Ramos (cell line): ENCODE results near the gene FLNB.

Source experiments
- in situ Hi-C: fragments of 300-500 bp; cut with MboI; formaldehyde crosslinking; loops from one replicate; pipeline ENCODE4 v1.14.3; 2022; ENCODE audit warnings: low sequenced_read_pairs; ENCODE audit not compliant: unreplicated experiment

The FLNB gene

DNA sequence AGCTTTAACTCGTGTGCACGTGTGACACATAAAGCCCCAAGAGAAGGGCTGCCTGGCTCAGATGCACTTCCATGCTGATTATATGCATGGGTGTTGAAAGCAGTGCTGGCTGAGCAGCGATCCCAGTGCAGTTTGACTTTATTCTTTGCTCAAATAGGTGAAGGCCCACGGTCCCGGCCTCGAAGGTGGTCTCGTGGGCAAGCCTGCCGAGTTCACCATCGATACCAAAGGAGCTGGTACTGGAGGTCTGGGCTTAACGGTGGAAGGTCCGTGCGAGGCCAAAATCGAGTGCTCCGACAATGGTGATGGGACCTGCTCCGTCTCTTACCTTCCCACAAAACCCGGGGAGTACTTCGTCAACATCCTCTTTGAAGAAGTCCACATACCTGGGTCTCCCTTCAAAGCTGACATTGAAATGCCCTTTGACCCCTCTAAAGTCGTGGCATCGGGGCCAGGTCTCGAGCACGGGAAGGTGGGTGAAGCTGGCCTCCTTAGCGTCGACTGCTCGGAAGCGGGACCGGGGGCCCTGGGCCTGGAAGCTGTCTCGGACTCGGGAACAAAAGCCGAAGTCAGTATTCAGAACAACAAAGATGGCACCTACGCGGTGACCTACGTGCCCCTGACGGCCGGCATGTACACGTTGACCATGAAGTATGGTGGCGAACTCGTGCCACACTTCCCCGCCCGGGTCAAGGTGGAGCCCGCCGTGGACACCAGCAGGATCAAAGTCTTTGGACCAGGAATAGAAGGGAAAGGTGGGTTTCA is 114.9 kb downstream of the FLNB start:
- in situ Hi-C loops: no loop called here

DNA sequence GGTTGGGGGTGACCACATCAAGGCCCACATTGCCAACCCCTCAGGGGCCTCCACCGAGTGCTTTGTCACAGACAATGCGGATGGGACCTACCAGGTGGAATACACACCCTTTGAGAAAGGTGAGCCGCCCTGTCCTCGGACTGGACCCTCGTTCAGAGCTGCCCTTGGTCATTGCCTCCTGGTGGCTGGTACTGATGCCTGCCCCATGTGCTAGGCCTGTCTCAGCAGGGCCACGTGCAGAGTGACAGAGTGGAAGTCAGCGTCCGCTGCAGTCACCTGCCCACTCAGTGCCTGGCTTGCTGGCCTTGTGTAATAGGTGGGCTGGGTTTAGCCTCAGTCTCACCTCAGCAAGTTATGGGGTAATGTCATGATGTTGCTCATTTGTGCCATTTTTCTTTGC is 116.2 kb downstream of the FLNB start:
- in situ Hi-C loops: no loop called here

GRCh38 chr3:58129041-58129770 is 121.0 kb downstream of the FLNB start:
- in situ Hi-C loops: no loop called here

- in situ Hi-C loops: no loop called here
Observed at GRCh38 chr3:58130591-58130990, 122.4 kb downstream of the FLNB start.

- in situ Hi-C loops: no loop called here
Observed at GRCh38 chr3:58131101-58131825, 123.0 kb downstream of the FLNB start.

- in situ Hi-C loops: no loop called here
Observed at GRCh38 chr3:58132850-58133249, 124.6 kb downstream of the FLNB start.

- in situ Hi-C loops: no loop called here
Observed at GRCh38 chr3:58134468-58134867, 126.2 kb downstream of the FLNB start.

GRCh38 chr3:58135712-58136543 is 127.7 kb downstream of the FLNB start:
- in situ Hi-C loops: no loop called here

- in situ Hi-C loops: no loop called here
Observed at GRCh38 chr3:58137306-58137705, 129.1 kb downstream of the FLNB start.

GRCh38 chr3:58141766-58142345 is 133.6 kb downstream of the FLNB start:
- in situ Hi-C loops: no loop called here

- in situ Hi-C loops: no loop called here
Observed at GRCh38 chr3:58143417-58144055, 135.3 kb downstream of the FLNB start.

- in situ Hi-C loops: no loop called here
Observed at GRCh38 chr3:58144478-58145325, 136.5 kb downstream of the FLNB start.

GRCh38 chr3:58148049-58148448 is 139.8 kb downstream of the FLNB start:
- in situ Hi-C loops: no loop called here

GRCh38 chr3:58150130-58150809 is 142.0 kb downstream of the FLNB start:
- in situ Hi-C loops: no loop called here

DNA sequence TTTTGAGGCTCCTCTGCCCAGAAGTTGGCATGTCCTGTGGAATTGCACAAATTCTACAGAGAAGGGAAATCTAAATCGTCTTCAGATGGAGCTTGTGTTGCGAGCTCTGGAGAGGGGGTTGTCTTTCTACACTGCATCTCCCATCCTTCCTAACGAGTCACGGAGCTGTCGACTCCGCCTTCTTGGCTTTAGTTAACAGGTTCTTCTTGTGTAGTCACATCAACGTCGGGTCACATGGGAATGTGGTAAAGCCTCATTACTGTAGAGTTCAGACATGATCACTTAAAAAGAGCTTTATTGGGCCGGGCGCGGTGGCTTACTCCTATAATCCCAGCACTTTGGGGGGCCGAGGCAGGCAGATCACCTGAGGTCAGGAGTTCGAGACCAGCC is 142.6 kb downstream of the FLNB start:
- in situ Hi-C loops: no loop called here

GRCh38 chr3:58151637-58152036 is 143.4 kb downstream of the FLNB start:
- in situ Hi-C loops: no loop called here

GRCh38 chr3:58152225-58153015 is 144.2 kb downstream of the FLNB start:
- in situ Hi-C loops: no loop called here
